Astrocyte (in vitro differentiated cells and primary cell): ENCODE results near the gene ERVFRD-1. TPM values are rescaled to one million over a fixed set of nuclear protein-coding genes. Genes with fewer than 3 reads are reported as not detected.
A peak's percentile ranks its signal among the peaks of the same experiment; 100 is the strongest.

Source experiments
- DNase-seq: peaks from one replicate; pipeline ENCODE4 v3.0.0-alpha.2; 2010; ENCODE audit warnings: low read depth
- FAIRE-seq: peaks from 2 replicates; lab custom pipeline; 2011; peaks lifted over from hg19 to GRCh38; lab: Jason Lieb, UNC
- H2AFZ ChIP-seq: 2 replicates; pipeline ENCODE4 v1.6.0; 2012; ENCODE audit warnings: low read depth, low read length, inconsistent platforms
- H3K27ac ChIP-seq: 2 replicates; pipeline ENCODE4 v1.5.1; 2011; ENCODE audit warnings: low read depth, low read length, inconsistent platforms
- H3K27me3 ChIP-seq: 2 replicates; pipeline ENCODE4 v1.6.0; 2011; ENCODE audit warnings: low read length, inconsistent platforms; ENCODE audit not compliant: insufficient read depth
- H3K36me3 ChIP-seq: 2 replicates; pipeline ENCODE4 v1.5.1; 2011; ENCODE audit warnings: low read length, inconsistent platforms; ENCODE audit not compliant: insufficient read depth
- H3K4me1 ChIP-seq: 2 replicates; pipeline ENCODE4 v1.5.1; 2011; ENCODE audit warnings: low read length, inconsistent platforms; ENCODE audit not compliant: insufficient read depth
- H3K4me2 ChIP-seq: 2 replicates; pipeline ENCODE4 v1.6.0; 2012; ENCODE audit warnings: low read length, inconsistent platforms
- H3K4me3 ChIP-seq: 2 replicates; pipeline ENCODE4 v1.5.1; 2011; ENCODE audit warnings: low read depth, mild to moderate bottlenecking, low read length, inconsistent platforms; ENCODE audit not compliant: insufficient read depth
- H3K79me2 ChIP-seq: 2 replicates; pipeline ENCODE4 v1.6.0; 2012; ENCODE audit warnings: mild to moderate bottlenecking, low read length, inconsistent platforms; ENCODE audit not compliant: insufficient read depth
- H3K9ac ChIP-seq: 2 replicates; pipeline ENCODE4 v1.6.0; 2012; ENCODE audit warnings: mild to moderate bottlenecking, low read length, inconsistent platforms
- H3K9me3 ChIP-seq: 2 replicates; pipeline ENCODE4 v1.5.1; 2012; ENCODE audit warnings: low read depth, mild to moderate bottlenecking, low read length, inconsistent platforms; ENCODE audit not compliant: insufficient read depth
- H4K20me1 ChIP-seq: 2 replicates; pipeline ENCODE4 v1.6.0; 2012; ENCODE audit warnings: low read length, inconsistent platforms; ENCODE audit not compliant: insufficient read depth
- H3K27ac Mint-ChIP-seq: one replicate; pipeline ENCODE4 v1.8.0; 2021; ENCODE audit warnings: mild to moderate bottlenecking, mixed read lengths; ENCODE audit not compliant: unreplicated experiment
- H3K27me3 Mint-ChIP-seq: one replicate; pipeline ENCODE4 v1.8.0; 2021; ENCODE audit warnings: low read depth, mixed read lengths; ENCODE audit not compliant: unreplicated experiment
- H3K36me3 Mint-ChIP-seq: one replicate; pipeline ENCODE4 v1.8.0; 2021; ENCODE audit warnings: low read depth, mixed read lengths; ENCODE audit not compliant: unreplicated experiment
- H3K4me1 Mint-ChIP-seq: one replicate; pipeline ENCODE4 v1.8.0; 2021; ENCODE audit warnings: low read depth, mixed read lengths; ENCODE audit not compliant: unreplicated experiment
- H3K4me3 Mint-ChIP-seq: one replicate; pipeline ENCODE4 v1.8.0; 2021; ENCODE audit warnings: mild to moderate bottlenecking, moderate library complexity, mixed read lengths; ENCODE audit not compliant: unreplicated experiment
- H3K9me3 Mint-ChIP-seq: one replicate; pipeline ENCODE4 v1.8.0; 2021; ENCODE audit warnings: mild to moderate bottlenecking, mixed read lengths; ENCODE audit not compliant: unreplicated experiment
- EZH2 ChIP-seq: IDR thresholded peaks from 2 replicates; pipeline ENCODE4 v1.6.1; 2012; ENCODE audit warnings: mild to moderate bottlenecking, low read length, inconsistent platforms; ENCODE audit not compliant: insufficient read depth
- total RNA-seq: library from RNA; stranded (reverse); gene quantifications from 2 replicates; pipeline ENCODE4 v1.2.1, GENCODE V29; 2021
- TF ChIP-seq, protein P1 (sequence below): IDR thresholded peaks from 2 replicates; pipeline ENCODE4 v1.5.1; 2011; ENCODE audit warnings: low read depth, mild to moderate bottlenecking, inconsistent platforms, low read length, moderate library complexity; ENCODE audit not compliant: insufficient read depth

Gene ERVFRD-1
- total RNA-seq, 1 donor from 2014 or later: not detected

DNA sequence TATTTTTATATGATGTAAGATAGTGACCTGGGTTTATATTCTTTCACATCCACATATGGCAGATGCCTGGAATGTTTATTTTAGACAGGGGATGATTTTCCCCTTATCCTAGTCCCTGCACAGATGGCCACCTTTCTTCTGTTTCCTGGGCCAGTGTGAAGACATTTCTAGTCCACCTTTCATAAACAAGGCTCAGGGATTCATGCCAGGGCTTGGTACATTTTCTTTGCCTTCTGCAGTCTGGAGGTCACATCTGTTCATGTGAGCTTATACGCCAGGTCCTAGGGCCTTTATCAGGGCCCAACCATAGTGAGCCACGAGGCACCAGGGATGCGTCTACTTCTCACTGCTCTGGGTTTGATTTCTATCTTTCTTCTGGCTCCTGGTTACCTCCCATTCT lies 38.0 kb upstream of the ERVFRD-1 start:
- no peak overlapping the region for H3K4me3 Mint-ChIP-seq
- DNase-seq (no peak), FAIRE-seq (no peak)

DNA sequence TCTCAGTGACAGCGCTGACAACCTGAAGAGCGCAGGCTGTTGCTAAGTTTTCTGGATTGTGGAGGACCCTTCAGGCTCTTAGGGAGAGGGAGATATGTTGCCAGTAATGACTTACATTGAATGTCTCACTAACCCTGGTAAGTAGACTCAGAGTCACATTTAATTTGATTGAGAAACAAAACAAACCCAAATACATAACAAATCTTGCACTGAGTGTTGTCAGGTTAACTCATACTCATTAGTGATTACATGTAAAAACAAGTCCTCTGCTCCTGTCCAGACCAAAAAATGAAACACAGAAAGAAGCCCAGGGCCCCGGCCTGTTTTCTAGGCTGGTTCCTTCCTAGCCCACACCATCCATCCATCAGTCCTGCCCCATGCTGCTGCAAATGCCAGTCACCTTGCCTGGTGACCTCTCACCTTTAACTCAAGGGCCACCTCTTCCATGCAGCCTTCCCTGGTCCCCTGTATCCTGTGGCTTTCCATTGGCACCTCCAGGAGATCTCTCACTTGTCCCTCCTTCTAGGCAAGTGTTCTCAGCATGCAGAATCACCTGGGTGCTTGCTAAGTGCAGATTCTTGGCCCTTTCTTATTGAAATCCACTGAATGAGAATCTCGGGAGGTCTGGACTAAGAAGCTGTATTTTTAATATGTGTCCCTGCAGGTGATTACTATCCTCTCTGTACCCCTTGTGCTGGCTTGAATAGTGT lies 34.7 kb upstream of the ERVFRD-1 start:
- no peak overlapping the region for H3K9ac ChIP-seq
- H3K27ac ChIP-seq: no peak overlapping the region
- Mint-ChIP-seq H3K27ac (no peak overlapping the region), H3K27me3 (no peaks in the 10 kb centered on the region), H3K9me3 (no peaks in the 10 kb centered on the region), H3K36me3 (no peaks in the 10 kb centered on the region), H3K4me3 (no peak overlapping the region), H3K4me1 (peaks cover 8% of the 10 kb centered on the region)
- H3K4me2 ChIP-seq: no peak overlapping the region
- H3K27me3 ChIP-seq: no peaks in the 10 kb centered on the region
- no peaks in the 10 kb centered on the region for H4K20me1 ChIP-seq
- FAIRE-seq (no peak), DNase-seq (no peak)
- no peaks in the 10 kb centered on the region for H3K9me3 ChIP-seq
- TF ChIP-seq, protein P1, sequence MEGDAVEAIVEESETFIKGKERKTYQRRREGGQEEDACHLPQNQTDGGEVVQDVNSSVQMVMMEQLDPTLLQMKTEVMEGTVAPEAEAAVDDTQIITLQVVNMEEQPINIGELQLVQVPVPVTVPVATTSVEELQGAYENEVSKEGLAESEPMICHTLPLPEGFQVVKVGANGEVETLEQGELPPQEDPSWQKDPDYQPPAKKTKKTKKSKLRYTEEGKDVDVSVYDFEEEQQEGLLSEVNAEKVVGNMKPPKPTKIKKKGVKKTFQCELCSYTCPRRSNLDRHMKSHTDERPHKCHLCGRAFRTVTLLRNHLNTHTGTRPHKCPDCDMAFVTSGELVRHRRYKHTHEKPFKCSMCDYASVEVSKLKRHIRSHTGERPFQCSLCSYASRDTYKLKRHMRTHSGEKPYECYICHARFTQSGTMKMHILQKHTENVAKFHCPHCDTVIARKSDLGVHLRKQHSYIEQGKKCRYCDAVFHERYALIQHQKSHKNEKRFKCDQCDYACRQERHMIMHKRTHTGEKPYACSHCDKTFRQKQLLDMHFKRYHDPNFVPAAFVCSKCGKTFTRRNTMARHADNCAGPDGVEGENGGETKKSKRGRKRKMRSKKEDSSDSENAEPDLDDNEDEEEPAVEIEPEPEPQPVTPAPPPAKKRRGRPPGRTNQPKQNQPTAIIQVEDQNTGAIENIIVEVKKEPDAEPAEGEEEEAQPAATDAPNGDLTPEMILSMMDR: no peak
- no peak for TF ChIP-seq EZH2
- H3K4me1 ChIP-seq: peaks cover 8% of the 10 kb centered on the region
- H3K36me3 ChIP-seq: no peaks in the 10 kb centered on the region
- no peak overlapping the region for H3K4me3 ChIP-seq
- H3K79me2 ChIP-seq: no peaks in the 10 kb centered on the region
- no peak overlapping the region for H2AFZ ChIP-seq

More for the DNA sequence above, 38.0 kb upstream of the ERVFRD-1 start:
- Mint-ChIP-seq H3K4me1 (no peaks in the 10 kb centered on the region), H3K9me3 (no peaks in the 10 kb centered on the region), H3K27me3 (no peaks in the 10 kb centered on the region), H3K27ac (no peak overlapping the region), H3K36me3 (peaks cover 1% of the 10 kb centered on the region)
- H3K4me3 ChIP-seq: no peak overlapping the region
- no peaks in the 10 kb centered on the region for H3K79me2 ChIP-seq
- no peak for TF ChIP-seq EZH2
- H3K4me2 ChIP-seq: no peak overlapping the region
- H3K9ac ChIP-seq: no peak overlapping the region
- H3K9me3 ChIP-seq: no peaks in the 10 kb centered on the region
- no peaks in the 10 kb centered on the region for H4K20me1 ChIP-seq
- H3K4me1 ChIP-seq: no peaks in the 10 kb centered on the region
- no peak overlapping the region for H3K27ac ChIP-seq
- H3K27me3 ChIP-seq: no peaks in the 10 kb centered on the region
- H2AFZ ChIP-seq: no peak overlapping the region
- no peaks in the 10 kb centered on the region for H3K36me3 ChIP-seq

DNA sequence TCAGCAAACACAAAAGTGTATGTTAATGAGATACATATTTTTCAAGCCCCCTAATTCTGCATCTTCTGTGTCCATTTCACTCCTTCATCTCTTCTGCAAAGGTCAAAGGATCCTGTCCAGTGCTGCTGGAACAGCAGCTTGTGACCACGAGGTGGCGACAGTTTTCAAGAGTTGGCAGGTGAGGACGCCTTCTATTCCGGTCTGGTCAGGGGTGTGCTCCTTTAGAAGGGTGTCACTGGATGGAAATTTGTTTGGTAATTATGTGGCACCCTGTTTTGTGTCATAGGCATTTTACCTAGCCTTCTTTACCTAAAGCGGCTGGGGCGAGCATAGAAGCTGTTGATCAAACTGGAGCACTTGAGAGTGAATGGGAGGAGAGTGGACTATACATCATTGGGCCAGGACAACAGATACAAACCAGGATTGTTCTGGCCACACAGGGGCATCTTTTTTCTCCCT lies 32.9 kb upstream of the ERVFRD-1 start:
- Histone ChIP-seq H3K27me3 (no peaks in the 10 kb centered on the region), H3K36me3 (no peaks in the 10 kb centered on the region), H3K79me2 (no peaks in the 10 kb centered on the region), H3K4me3 (no peak overlapping the region), H2AFZ (no peak overlapping the region), H3K9me3 (no peaks in the 10 kb centered on the region), H3K9ac (no peak overlapping the region), H3K27ac (no peak overlapping the region), H3K4me1 (peaks cover 10% of the 10 kb centered on the region), H4K20me1 (no peaks in the 10 kb centered on the region), H3K4me2 (no peak overlapping the region)
- peak; percentile 47 for DNase-seq
- H3K36me3 Mint-ChIP-seq: no peaks in the 10 kb centered on the region
- no peak for FAIRE-seq
- H3K4me3 Mint-ChIP-seq: no peak overlapping the region
- H3K9me3 Mint-ChIP-seq: no peaks in the 10 kb centered on the region
- H3K27ac Mint-ChIP-seq: no peak overlapping the region
- H3K27me3 Mint-ChIP-seq: no peaks in the 10 kb centered on the region
- H3K4me1 Mint-ChIP-seq: peaks cover 17% of the 10 kb centered on the region
- TF ChIP-seq EZH2: no peak
- TF ChIP-seq, protein P1: peak; percentile 98
